Upper lobe of right lung (tissue), 1 donor: Measurements from ENCODE around the gene STAB2. TPM values are rescaled to one million over a fixed set of nuclear protein-coding genes. Genes with fewer than 3 reads are reported as not detected.

Source experiments
- ATAC-seq: fragments of 200-7000 bp; cut with Tn5 transposase; one replicate; pipeline ENCODE4 v1.9.1; 2020; ENCODE audit warnings: mild to moderate bottlenecking, moderate library complexity
- DNase-seq: peaks from one replicate; pipeline ENCODE4 v3.0.0-alpha.2; 2020
- H3K27ac ChIP-seq: fragments of 200-600 bp; one replicate; pipeline ENCODE4 v1.8.0; 2022
- H3K27me3 ChIP-seq: fragments of 200-600 bp; one replicate; pipeline ENCODE4 v1.8.0; 2022; ENCODE audit warnings: mild to moderate bottlenecking
- H3K36me3 ChIP-seq: fragments of 200-600 bp; one replicate; pipeline ENCODE4 v1.8.0; 2022
- H3K4me1 ChIP-seq: fragments of 200-600 bp; one replicate; pipeline ENCODE4 v1.8.0; 2022
- H3K4me3 ChIP-seq: fragments of 200-600 bp; one replicate; pipeline ENCODE4 v1.8.0; 2022; ENCODE audit warnings: mild to moderate bottlenecking
- H3K9me3 ChIP-seq: fragments of 200-600 bp; one replicate; pipeline ENCODE4 v1.8.0; 2022
- intact Hi-C: fragments of 100-400 bp; cut with DNase I; formaldehyde crosslinking; loops from one replicate; pipeline ENCODE4 v1.11.0; 2022
- total RNA-seq: library from RNA; stranded (reverse); fragmentation: NEBNext Ultra II Directional; extraction: Animal tissue kit (Norgen Biotek cat#: 25700); gene quantifications from one replicate; pipeline ENCODE4 v1.2.1, GENCODE V29; 2021
- TF ChIP-seq, protein P1 (sequence below): fragments of 200-600 bp; IDR thresholded peaks from one replicate; pipeline ENCODE4 v1.8.0; 2022; ENCODE audit warnings: antibody characterized with exemption
- donor health status: DM: no; HTN: yes; CAD: no; lungs with severe emphysema.

The STAB2 gene
- total RNA-seq, 1 donor from 2014 or later: 2.6 TPM

DNA sequence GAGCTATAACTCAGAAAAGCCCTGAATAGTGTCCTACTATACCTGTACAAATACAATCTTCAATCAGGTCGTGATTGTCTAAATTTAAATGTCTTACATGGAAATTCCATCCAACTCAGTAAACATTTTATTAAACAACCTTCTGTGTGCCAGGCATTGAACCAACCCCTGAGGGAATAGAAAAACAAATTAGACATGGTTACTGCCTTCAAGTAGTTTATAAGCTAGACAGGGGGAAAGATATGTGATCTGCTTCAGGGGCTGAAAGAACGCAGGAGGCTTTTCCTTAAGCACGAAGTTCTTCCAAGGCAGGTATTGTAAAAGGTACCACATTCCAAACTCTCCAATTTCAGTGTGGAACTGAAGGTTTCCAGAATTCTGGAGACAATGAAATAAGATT lies 39.7 kb upstream of the STAB2 start:
- no peak for DNase-seq
- TF ChIP-seq, protein P1, sequence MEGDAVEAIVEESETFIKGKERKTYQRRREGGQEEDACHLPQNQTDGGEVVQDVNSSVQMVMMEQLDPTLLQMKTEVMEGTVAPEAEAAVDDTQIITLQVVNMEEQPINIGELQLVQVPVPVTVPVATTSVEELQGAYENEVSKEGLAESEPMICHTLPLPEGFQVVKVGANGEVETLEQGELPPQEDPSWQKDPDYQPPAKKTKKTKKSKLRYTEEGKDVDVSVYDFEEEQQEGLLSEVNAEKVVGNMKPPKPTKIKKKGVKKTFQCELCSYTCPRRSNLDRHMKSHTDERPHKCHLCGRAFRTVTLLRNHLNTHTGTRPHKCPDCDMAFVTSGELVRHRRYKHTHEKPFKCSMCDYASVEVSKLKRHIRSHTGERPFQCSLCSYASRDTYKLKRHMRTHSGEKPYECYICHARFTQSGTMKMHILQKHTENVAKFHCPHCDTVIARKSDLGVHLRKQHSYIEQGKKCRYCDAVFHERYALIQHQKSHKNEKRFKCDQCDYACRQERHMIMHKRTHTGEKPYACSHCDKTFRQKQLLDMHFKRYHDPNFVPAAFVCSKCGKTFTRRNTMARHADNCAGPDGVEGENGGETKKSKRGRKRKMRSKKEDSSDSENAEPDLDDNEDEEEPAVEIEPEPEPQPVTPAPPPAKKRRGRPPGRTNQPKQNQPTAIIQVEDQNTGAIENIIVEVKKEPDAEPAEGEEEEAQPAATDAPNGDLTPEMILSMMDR: no peak
- Histone ChIP-seq H3K36me3 (no peaks in the 10 kb centered on the region), H3K4me1 (no peaks in the 10 kb centered on the region), H3K27ac (no peak overlapping the region), H3K4me3 (no peak overlapping the region), H3K27me3 (peaks cover 4% of the 10 kb centered on the region), H3K9me3 (no peaks in the 10 kb centered on the region)
- intact Hi-C loops: loop anchor here (5.0 kb wide), 1 partner anchor 600 kb away; no protein-coding TSS in a partner anchor
- no peak for ATAC-seq

DNA sequence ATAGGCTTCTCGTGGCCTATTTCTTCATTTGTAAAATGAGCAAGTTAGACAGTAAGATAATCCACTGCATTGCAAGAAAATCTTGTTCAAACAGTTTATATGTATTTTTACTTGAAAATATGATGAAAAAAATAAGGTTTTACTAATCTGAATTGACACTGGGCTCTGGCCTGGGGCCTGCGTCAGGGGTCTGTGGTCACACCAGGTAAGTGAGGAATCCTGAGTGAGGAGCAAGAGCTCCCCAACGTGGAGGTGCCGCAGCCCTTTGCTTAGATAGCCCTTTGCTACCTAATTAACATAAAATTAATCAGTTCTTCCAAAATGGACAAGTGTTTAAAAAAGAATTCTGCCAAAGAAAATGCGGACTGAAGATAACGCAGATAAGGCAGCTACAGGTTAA lies 39.1 kb upstream of the STAB2 start:
- no peak for ATAC-seq
- Histone ChIP-seq H3K36me3 (no peaks in the 10 kb centered on the region), H3K27me3 (peaks cover 4% of the 10 kb centered on the region), H3K4me1 (no peaks in the 10 kb centered on the region), H3K27ac (no peak overlapping the region), H3K4me3 (no peak overlapping the region), H3K9me3 (no peaks in the 10 kb centered on the region)
- intact Hi-C loops: loop anchor here (5.0 kb wide), 1 partner anchor 601 kb away; no protein-coding TSS in a partner anchor
- no peak for DNase-seq
- TF ChIP-seq, protein P1: no peak

DNA sequence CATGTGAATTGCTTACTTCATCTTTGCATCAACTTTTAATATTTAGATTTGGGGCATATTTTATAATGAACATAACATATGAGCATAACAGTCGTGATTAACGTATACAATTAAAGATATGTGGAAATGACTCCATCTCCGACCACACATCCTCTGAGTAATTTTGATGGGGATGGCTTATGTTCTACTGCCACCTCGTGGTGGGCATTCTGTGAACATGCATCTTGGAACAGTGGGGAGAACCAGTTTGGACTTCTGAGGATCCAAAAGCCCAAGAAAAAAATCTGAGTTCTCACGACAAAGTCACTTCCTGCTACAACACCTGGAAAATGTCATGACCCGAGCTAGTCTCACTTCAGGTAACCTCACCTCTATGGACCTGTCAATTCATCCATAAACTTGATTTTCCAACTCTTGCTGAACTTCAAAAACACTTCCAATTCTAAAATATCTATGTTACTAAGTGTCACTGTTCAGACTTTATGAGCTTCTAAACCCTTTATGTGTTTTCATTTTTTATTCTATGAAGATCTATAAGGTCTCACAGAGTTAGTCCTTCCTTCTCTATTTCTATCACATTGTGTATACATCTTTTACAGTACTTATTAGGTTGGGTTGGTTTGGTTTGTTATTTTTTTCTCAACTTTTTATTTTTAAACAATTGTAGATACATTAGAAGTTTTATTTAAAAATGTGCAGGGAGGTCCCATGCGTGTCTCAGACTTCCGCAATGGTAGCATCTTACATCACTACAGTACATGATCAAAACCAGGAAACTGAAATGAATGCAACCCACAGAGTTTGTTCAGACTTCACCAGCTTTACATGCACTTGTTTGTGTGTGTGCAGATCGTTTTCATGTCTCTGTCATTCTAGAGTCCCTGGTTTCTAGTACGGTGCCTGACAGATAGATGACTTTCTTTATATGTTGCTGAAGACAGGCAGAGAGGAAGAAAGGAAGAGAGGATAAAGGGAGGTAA lies 38.2 kb upstream of the STAB2 start:
- ATAC-seq (peak; percentile 85), DNase-seq (no peak)
- Histone ChIP-seq H3K36me3 (no peaks in the 10 kb centered on the region), H3K27me3 (peaks cover 4% of the 10 kb centered on the region), H3K9me3 (no peaks in the 10 kb centered on the region), H3K4me3 (no peak overlapping the region), H3K4me1 (no peaks in the 10 kb centered on the region), H3K27ac (no peak overlapping the region)
- intact Hi-C loops: loop anchor here (5.0 kb wide), 1 partner anchor 602 kb away; no protein-coding TSS in a partner anchor
- TF ChIP-seq, protein P1: peak; percentile 83

DNA sequence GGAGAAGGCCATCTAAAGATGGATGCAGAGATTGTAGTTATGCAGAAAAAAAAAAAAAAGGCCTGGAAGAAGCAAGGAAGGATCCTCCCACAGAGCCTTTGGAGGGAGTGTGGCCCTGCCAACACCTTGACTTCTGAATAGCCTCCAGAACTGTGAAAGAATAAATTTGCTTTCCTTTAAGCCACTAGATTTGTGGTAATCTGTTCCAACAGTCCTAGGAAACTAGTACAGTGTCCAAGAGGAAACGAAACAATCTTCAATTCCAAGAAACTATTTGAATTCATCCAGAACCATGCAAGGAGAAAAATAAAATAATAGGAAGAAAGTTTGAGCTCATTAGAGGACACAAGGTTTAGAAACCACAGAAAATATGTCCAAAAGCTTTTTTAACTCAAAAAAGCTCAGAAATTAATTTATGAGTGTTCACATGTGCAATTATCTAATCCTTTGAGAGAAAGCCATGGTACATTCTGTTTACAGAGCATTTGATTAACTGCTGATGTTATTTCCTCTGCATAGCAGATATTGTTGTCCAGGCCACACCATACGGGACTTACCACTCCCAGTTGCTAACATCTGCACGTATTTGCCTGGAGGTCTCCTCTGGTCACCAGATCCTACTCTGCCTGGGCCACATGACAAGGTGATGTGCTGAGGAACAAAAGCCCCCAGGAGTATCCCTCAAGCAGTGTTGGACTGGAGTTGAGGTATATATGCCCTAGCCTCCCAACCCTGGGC lies 30.0 kb upstream of the STAB2 start:
- intact Hi-C loops: no loop called here
- no peaks in the 10 kb centered on the region for H3K4me1 ChIP-seq
- no peak for DNase-seq
- H3K4me3 ChIP-seq: no peak overlapping the region
- no peaks in the 10 kb centered on the region for H3K27me3 ChIP-seq
- H3K9me3 ChIP-seq: no peaks in the 10 kb centered on the region
- peak; percentile 25 for ATAC-seq
- no peaks in the 10 kb centered on the region for H3K36me3 ChIP-seq
- H3K27ac ChIP-seq: no peak overlapping the region
- TF ChIP-seq, protein P1: no peak

DNA sequence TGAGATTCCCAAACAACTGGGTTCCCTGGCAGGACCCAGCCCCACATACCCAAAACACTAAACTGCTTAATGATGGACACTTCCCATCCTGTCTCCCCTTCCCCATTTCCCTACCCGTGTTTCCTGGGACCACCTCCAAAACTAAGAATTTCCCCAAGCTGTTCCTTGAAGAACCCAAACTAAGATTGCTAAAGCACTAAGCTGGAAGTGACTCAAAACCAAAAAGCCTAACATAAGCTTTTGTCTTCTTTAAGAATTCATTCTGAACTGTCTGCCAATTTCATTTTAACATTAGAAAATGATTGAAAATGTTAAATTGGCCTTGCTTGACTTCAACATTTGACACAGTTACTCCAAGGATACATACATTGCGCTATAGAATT lies 29.5 kb upstream of the STAB2 start:
- intact Hi-C loops: no loop called here
- H3K4me1 ChIP-seq: no peaks in the 10 kb centered on the region
- DNase-seq (no peak), ATAC-seq (no peak)
- H3K36me3 ChIP-seq: no peaks in the 10 kb centered on the region
- TF ChIP-seq, protein P1: no peak
- H3K27me3 ChIP-seq: no peaks in the 10 kb centered on the region
- no peak overlapping the region for H3K27ac ChIP-seq
- no peaks in the 10 kb centered on the region for H3K9me3 ChIP-seq
- no peak overlapping the region for H3K4me3 ChIP-seq
